Measurements from ENCODE around the gene ELOVL7.

Gene ELOVL7

DNA sequence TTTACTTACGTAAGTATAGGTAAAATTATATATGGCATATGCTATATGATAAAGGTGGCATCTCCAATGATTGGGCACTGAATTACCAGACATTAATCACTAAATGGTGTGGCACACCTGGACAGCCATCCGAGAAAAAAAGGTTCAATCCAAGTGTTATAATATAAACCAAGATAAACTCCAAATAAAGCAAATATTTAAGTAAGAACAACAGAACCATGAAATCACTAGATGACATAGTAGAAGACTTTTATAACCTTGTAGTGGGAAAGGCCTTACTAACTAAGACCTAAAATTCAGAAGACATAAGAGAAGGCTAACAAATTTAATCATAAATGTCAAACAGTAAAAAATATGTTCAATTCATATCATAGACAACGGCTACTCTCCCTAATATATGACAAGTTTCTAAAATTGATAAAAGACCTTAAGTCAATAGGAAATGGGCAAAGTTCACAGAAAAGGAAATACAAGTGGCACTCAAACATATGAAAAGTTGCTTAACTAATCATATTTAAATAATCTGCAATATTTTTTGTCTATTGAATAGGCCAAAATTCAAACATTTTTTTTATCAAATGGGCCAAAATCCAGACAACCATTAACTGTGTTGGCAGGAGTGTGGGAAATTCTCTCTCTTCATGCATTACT is 55.1 kb downstream of the ELOVL7 start:
- Histone ChIP-seq H4K20me1 (ENCODE audit: insufficient read depth, low read length) (no peaks in the 10 kb centered on the region), H3K9ac (ENCODE audit: low read length) (no peak overlapping the region), H3K4me1 (ENCODE audit: insufficient read depth, low read length, severe bottlenecking) (no peaks in the 10 kb centered on the region), H3K9me2 (ENCODE audit: low read depth, low read length) (no peaks in the 10 kb centered on the region), H3K27me3 (ENCODE audit: insufficient read depth, low read length) (no peaks in the 10 kb centered on the region), H3F3A (ENCODE audit: insufficient read depth, low read length) (no peaks in the 10 kb centered on the region), H3K36me3 (ENCODE audit: insufficient read depth, low read length) (no peaks in the 10 kb centered on the region), H3K4me2 (ENCODE audit: low read length) (no peak overlapping the region), H3K9me3 (ENCODE audit: low read length) (no peaks in the 10 kb centered on the region), H3K27ac (ENCODE audit: low read depth, low read length, poor library complexity, severe bottlenecking) (no peak overlapping the region), H3K4me3 (ENCODE audit: low read depth, low read length, poor library complexity, severe bottlenecking) (no peak overlapping the region), H2AFZ (ENCODE audit: low read length) (no peak overlapping the region), H3K79me2 (ENCODE audit: insufficient read depth, low read length) (no peaks in the 10 kb centered on the region)
- TF ChIP-seq, protein P1, sequence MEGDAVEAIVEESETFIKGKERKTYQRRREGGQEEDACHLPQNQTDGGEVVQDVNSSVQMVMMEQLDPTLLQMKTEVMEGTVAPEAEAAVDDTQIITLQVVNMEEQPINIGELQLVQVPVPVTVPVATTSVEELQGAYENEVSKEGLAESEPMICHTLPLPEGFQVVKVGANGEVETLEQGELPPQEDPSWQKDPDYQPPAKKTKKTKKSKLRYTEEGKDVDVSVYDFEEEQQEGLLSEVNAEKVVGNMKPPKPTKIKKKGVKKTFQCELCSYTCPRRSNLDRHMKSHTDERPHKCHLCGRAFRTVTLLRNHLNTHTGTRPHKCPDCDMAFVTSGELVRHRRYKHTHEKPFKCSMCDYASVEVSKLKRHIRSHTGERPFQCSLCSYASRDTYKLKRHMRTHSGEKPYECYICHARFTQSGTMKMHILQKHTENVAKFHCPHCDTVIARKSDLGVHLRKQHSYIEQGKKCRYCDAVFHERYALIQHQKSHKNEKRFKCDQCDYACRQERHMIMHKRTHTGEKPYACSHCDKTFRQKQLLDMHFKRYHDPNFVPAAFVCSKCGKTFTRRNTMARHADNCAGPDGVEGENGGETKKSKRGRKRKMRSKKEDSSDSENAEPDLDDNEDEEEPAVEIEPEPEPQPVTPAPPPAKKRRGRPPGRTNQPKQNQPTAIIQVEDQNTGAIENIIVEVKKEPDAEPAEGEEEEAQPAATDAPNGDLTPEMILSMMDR (IDR thresholded peaks at IDR 0.05; ENCODE audit: low read length) = no peak
- no peak for TF ChIP-seq EZH2 (IDR thresholded peaks at IDR 0.05; ENCODE audit: borderline replicate concordance, low read length)

DNA sequence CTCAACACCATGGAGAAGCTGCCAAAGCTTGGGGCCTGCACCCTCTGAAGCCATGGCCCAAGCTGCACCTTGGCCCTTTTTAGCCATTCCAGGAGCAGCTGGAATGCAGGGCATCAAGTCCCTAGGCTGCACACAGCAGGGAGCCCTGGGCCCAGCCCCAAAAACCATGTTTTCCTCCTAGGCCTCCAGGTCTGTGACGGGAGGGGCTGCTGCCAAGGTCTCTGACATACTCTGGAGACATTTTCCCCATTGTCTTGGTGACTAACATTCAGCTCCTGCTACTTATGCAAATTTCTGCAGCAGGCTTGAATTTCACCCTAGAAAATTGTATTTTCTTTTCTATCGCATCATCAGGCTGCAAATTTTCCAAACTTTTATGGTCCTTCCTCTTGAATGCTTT is 64.6 kb downstream of the ELOVL7 start:
- TF ChIP-seq, protein P1 (IDR thresholded peaks at IDR 0.05; ENCODE audit: low read length) = no peak
- TF ChIP-seq EZH2 (IDR thresholded peaks at IDR 0.05; ENCODE audit: borderline replicate concordance, low read length) = no peak

DNA sequence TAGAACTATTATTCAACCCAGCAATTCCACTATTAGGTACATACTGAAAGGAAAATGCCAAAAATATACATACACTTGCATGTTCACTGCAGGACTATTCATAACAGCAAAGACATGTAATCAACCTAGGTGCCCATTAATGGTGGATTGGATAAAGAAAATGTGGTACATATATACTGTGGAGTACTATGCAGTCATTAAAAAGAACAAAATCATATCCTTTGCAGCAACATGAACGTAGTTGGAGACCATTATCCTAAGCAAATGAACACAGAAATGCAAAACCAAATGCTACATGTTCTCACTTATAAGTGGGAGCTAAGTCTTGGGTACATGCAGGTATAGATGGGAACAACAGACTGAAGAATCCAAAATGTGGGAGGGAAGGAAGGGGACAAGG is 67.7 kb downstream of the ELOVL7 start:
- Histone ChIP-seq H3K9me3 (ENCODE audit: low read length) (no peaks in the 10 kb centered on the region), H3F3A (ENCODE audit: insufficient read depth, low read length) (no peaks in the 10 kb centered on the region), H3K9ac (ENCODE audit: low read length) (no peak overlapping the region), H3K4me3 (ENCODE audit: low read depth, low read length, poor library complexity, severe bottlenecking) (no peak overlapping the region), H3K9me2 (ENCODE audit: low read depth, low read length) (no peaks in the 10 kb centered on the region), H3K36me3 (ENCODE audit: insufficient read depth, low read length) (no peaks in the 10 kb centered on the region), H3K4me1 (ENCODE audit: insufficient read depth, low read length, severe bottlenecking) (no peaks in the 10 kb centered on the region), H3K79me2 (ENCODE audit: insufficient read depth, low read length) (no peaks in the 10 kb centered on the region), H4K20me1 (ENCODE audit: insufficient read depth, low read length) (no peaks in the 10 kb centered on the region), H2AFZ (ENCODE audit: low read length) (no peak overlapping the region), H3K4me2 (ENCODE audit: low read length) (no peak overlapping the region), H3K27ac (ENCODE audit: low read depth, low read length, poor library complexity, severe bottlenecking) (no peak overlapping the region), H3K27me3 (ENCODE audit: insufficient read depth, low read length) (no peaks in the 10 kb centered on the region)
- TF ChIP-seq, protein P1 (IDR thresholded peaks at IDR 0.05; ENCODE audit: low read length) = no peak
- no peak for TF ChIP-seq EZH2 (IDR thresholded peaks at IDR 0.05; ENCODE audit: borderline replicate concordance, low read length)

More for the DNA sequence above, 64.6 kb downstream of the ELOVL7 start:
- no peak overlapping the region for H3K27ac ChIP-seq (ENCODE audit: low read depth, low read length, poor library complexity, severe bottlenecking)
- H3K79me2 ChIP-seq (ENCODE audit: insufficient read depth, low read length) = no peaks in the 10 kb centered on the region
- no peak overlapping the region for H3K4me3 ChIP-seq (ENCODE audit: low read depth, low read length, poor library complexity, severe bottlenecking)
- no peaks in the 10 kb centered on the region for H3K9me2 ChIP-seq (ENCODE audit: low read depth, low read length)
- H3K36me3 ChIP-seq (ENCODE audit: insufficient read depth, low read length) = no peaks in the 10 kb centered on the region
- H3K27me3 ChIP-seq (ENCODE audit: insufficient read depth, low read length) = no peaks in the 10 kb centered on the region
- H3F3A ChIP-seq (ENCODE audit: insufficient read depth, low read length) = no peaks in the 10 kb centered on the region
- H3K4me2 ChIP-seq (ENCODE audit: low read length) = no peak overlapping the region
- no peaks in the 10 kb centered on the region for H4K20me1 ChIP-seq (ENCODE audit: insufficient read depth, low read length)
- no peak overlapping the region for H3K9ac ChIP-seq (ENCODE audit: low read length)
- H3K9me3 ChIP-seq (ENCODE audit: low read length) = no peaks in the 10 kb centered on the region
- no peaks in the 10 kb centered on the region for H3K4me1 ChIP-seq (ENCODE audit: insufficient read depth, low read length, severe bottlenecking)
- no peak overlapping the region for H2AFZ ChIP-seq (ENCODE audit: low read length)

Measured in OCI-LY1 (cell line).